DND-41 (cell line): Measurements from ENCODE around the gene GADD45G.

Experiments used
- EZH2 ChIP-seq: IDR thresholded peaks from 3 replicates; pipeline ENCODE4 v1.6.1; 2012; ENCODE audit warnings: borderline replicate concordance, low read depth, mild to moderate bottlenecking, moderate library complexity, low read length, inconsistent platforms; ENCODE audit not compliant: severe bottlenecking
- TF ChIP-seq, protein P1 (sequence below): IDR thresholded peaks from 2 replicates; pipeline ENCODE4 v1.5.1; 2012; ENCODE audit warnings: borderline replicate concordance, low read length, moderate library complexity, mild to moderate bottlenecking; ENCODE audit not compliant: poor library complexity, severe bottlenecking; ENCODE audit errors: extremely low read depth

DNA sequence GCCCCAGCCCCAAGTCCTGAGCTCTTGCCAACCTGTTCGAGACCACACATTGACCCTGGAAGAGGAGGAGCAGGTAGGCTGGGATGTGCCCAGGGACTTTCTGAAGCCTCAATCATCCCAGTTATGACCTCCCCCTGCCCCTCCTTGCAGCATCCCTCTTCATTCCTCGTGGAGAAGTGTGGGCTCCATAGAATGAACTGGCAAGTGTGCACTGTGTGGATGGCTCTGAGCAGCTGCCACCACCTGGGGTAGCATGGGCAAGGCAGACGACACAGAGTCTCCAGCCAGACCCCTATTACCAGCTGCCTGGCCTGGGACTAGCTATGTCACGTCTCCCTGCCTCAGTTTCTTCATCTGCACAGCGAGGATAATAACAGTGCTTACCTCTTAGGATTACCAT is 33.5 kb downstream of the GADD45G start:
- TF ChIP-seq, protein P1, sequence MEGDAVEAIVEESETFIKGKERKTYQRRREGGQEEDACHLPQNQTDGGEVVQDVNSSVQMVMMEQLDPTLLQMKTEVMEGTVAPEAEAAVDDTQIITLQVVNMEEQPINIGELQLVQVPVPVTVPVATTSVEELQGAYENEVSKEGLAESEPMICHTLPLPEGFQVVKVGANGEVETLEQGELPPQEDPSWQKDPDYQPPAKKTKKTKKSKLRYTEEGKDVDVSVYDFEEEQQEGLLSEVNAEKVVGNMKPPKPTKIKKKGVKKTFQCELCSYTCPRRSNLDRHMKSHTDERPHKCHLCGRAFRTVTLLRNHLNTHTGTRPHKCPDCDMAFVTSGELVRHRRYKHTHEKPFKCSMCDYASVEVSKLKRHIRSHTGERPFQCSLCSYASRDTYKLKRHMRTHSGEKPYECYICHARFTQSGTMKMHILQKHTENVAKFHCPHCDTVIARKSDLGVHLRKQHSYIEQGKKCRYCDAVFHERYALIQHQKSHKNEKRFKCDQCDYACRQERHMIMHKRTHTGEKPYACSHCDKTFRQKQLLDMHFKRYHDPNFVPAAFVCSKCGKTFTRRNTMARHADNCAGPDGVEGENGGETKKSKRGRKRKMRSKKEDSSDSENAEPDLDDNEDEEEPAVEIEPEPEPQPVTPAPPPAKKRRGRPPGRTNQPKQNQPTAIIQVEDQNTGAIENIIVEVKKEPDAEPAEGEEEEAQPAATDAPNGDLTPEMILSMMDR = no peak
- no peak for TF ChIP-seq EZH2
